Measurements from ENCODE around the gene NUDT8. TPM values are rescaled to one million over a fixed set of nuclear protein-coding genes. Genes with fewer than 3 reads are reported as not detected.

The NUDT8 gene
- total and polyA plus RNA-seq, 3 experiments from 2014 or later: 3.5 to 27.9 (median 26.2) TPM

GRCh38 chr11:67616431-67617242 is 13.1 kb downstream of the NUDT8 start:
- H3K4me1 Mint-ChIP-seq: peaks cover 31 to 45% (median 32%) of the 10 kb centered on the region in 3 donors
- no peak overlapping the region for H3K27ac ChIP-seq (ENCODE audit: low read depth, low read length)
- ChIA-PET POLR2A (no interaction called here), CTCF (interaction anchor here (1.6 to 4.8 kb wide), 3 partner anchors 12 to 34 kb away, joined by 4 to 61 read pairs (median 6); partner anchors contain the start of genes GSTP1 and NUDT8)
- H3K4me1 ChIP-seq (ENCODE audit: insufficient read depth, low read length): peaks cover 33% of the 10 kb centered on the region
- H3K9me3 ChIP-seq (ENCODE audit: low read length): no peaks in the 10 kb centered on the region
- H3K4me3 ChIP-seq (ENCODE audit: low read length): no peak overlapping the region
- H3K27me3 Mint-ChIP-seq: no peaks in the 10 kb centered on the region
- DNase-seq: no peak
- no peaks in the 10 kb centered on the region for H3K27me3 ChIP-seq (ENCODE audit: insufficient read depth, low read length, poor library complexity, severe bottlenecking)
- no peaks in the 10 kb centered on the region for H3K36me3 ChIP-seq (ENCODE audit: insufficient read depth, low read length)
- peak overlapping the region; percentile 61 to 86 (median 62) for H3K4me3 Mint-ChIP-seq
- H3K27ac Mint-ChIP-seq: peak overlapping the region in 7 of 8 donors; percentile 17 to 99 (median 70)
- peaks cover 0 to 15% (median 2%) of the 10 kb centered on the region in 3 donors for H3K36me3 Mint-ChIP-seq
- H3K9me3 Mint-ChIP-seq: no peaks in the 10 kb centered on the region

- Mint-ChIP-seq H3K4me1 (peaks cover 31 to 45% (median 32%) of the 10 kb centered on the region in 3 donors), H3K36me3 (peaks cover 0 to 20% (median 4%) of the 10 kb centered on the region in 3 donors), H3K27ac (peak overlapping the region in 7 of 8 donors; percentile 70 to 99 (median 98)), H3K9me3 (no peaks in the 10 kb centered on the region), H3K4me3 (peak overlapping the region; percentile 34 to 86 (median 62)), H3K27me3 (no peaks in the 10 kb centered on the region)
- DNase-seq: peak in 2 of 5 donors; percentile 7 to 22
- ChIA-PET CTCF (interaction anchor here (1.6 to 4.8 kb wide), 3 partner anchors 13 to 43 kb away, joined by 4 to 61 read pairs (median 12); partner anchors contain the start of genes GSTP1 and NUDT8), POLR2A (interaction anchor here (0.6 kb wide), 1 partner anchor 385 kb away, joined by 3 read pairs; no protein-coding TSS in a partner anchor)
- Histone ChIP-seq H3K27me3 (ENCODE audit: insufficient read depth, low read length, poor library complexity, severe bottlenecking) (no peaks in the 10 kb centered on the region), H3K9me3 (ENCODE audit: low read length) (no peaks in the 10 kb centered on the region), H3K36me3 (ENCODE audit: insufficient read depth, low read length) (peaks cover 2% of the 10 kb centered on the region), H3K4me1 (ENCODE audit: insufficient read depth, low read length) (peaks cover 33% of the 10 kb centered on the region), H3K27ac (ENCODE audit: low read depth, low read length) (no peak overlapping the region), H3K4me3 (ENCODE audit: low read length) (peak overlapping the region; percentile 34)
These were observed 13.9 kb downstream of the NUDT8 start for GRCh38 chr11:67615728-67616430.

- H3K9me3 ChIP-seq (ENCODE audit: low read length): no peaks in the 10 kb centered on the region
- CTCF ChIA-PET: interaction anchor here (0.9 to 4.8 kb wide), 16 partner anchors 13 to 264 kb away, joined by 3 to 61 read pairs (median 4); partner anchors contain the start of genes GSTP1, NUDT8 and PPP1CA
- Mint-ChIP-seq H3K27ac (peak overlapping the region; percentile 94 to 99 (median 98)), H3K4me3 (peak overlapping the region; percentile 82 to 89 (median 85)), H3K27me3 (no peaks in the 10 kb centered on the region), H3K4me1 (peaks cover 31 to 45% (median 32%) of the 10 kb centered on the region in 3 donors), H3K36me3 (peaks cover 0 to 29% (median 3%) of the 10 kb centered on the region in 3 donors), H3K9me3 (no peaks in the 10 kb centered on the region)
- peaks cover 33% of the 10 kb centered on the region for H3K4me1 ChIP-seq (ENCODE audit: insufficient read depth, low read length)
- peak overlapping the region; percentile 86 for H3K27ac ChIP-seq (ENCODE audit: low read depth, low read length)
- peak in 4 of 5 donors; percentile 24 to 40 (median 31) for DNase-seq
- H3K27me3 ChIP-seq (ENCODE audit: insufficient read depth, low read length, poor library complexity, severe bottlenecking): no peaks in the 10 kb centered on the region
- H3K4me3 ChIP-seq (ENCODE audit: low read length): peak overlapping the region; percentile 50
- POLR2A ChIA-PET: interaction anchor here (0.6 to 1.0 kb wide), 3 partner anchors 15 to 385 kb away, joined by 3 to 5 read pairs (median 3); partner anchors contain the start of genes CLCF1 and NUDT8
- peaks cover 4% of the 10 kb centered on the region for H3K36me3 ChIP-seq (ENCODE audit: insufficient read depth, low read length)
These were observed 14.7 kb downstream of the NUDT8 start for GRCh38 chr11:67614730-67615714.

GRCh38 chr11:67613960-67614715 is 15.6 kb downstream of the NUDT8 start:
- Mint-ChIP-seq H3K27me3 (no peaks in the 10 kb centered on the region), H3K36me3 (peaks cover 0 to 35% (median 2%) of the 10 kb centered on the region in 3 donors), H3K4me1 (peaks cover 31 to 45% (median 32%) of the 10 kb centered on the region in 3 donors), H3K27ac (peak overlapping the region; percentile 94 to 99 (median 98)), H3K9me3 (no peaks in the 10 kb centered on the region), H3K4me3 (peak overlapping the region; percentile 82 to 89 (median 85))
- H3K4me1 ChIP-seq (ENCODE audit: insufficient read depth, low read length): peaks cover 33% of the 10 kb centered on the region
- H3K4me3 ChIP-seq (ENCODE audit: low read length): peak overlapping the region; percentile 50
- ChIA-PET POLR2A (interaction anchor here (0.7 to 1.2 kb wide), 4 partner anchors 15 to 241 kb away, joined by 3 to 5 read pairs (median 3); partner anchors contain the start of genes CLCF1, NUDT8 and PPP1CA), CTCF (interaction anchor here (0.7 to 4.8 kb wide), 17 partner anchors 10 to 263 kb away, joined by 3 to 61 read pairs (median 3); partner anchors contain the start of genes NUDT8 and PPP1CA)
- peak; percentile 80 to 89 (median 85) for DNase-seq
- H3K27me3 ChIP-seq (ENCODE audit: insufficient read depth, low read length, poor library complexity, severe bottlenecking): no peaks in the 10 kb centered on the region
- peak overlapping the region; percentile 86 for H3K27ac ChIP-seq (ENCODE audit: low read depth, low read length)
- H3K9me3 ChIP-seq (ENCODE audit: low read length): no peaks in the 10 kb centered on the region
- H3K36me3 ChIP-seq (ENCODE audit: insufficient read depth, low read length): peaks cover 9% of the 10 kb centered on the region

- H3K9me3 ChIP-seq (ENCODE audit: low read length): no peaks in the 10 kb centered on the region
- H3K36me3 ChIP-seq (ENCODE audit: insufficient read depth, low read length): peaks cover 16% of the 10 kb centered on the region
- peaks cover 31 to 49% (median 32%) of the 10 kb centered on the region in 3 donors for H3K4me1 Mint-ChIP-seq
- H3K36me3 Mint-ChIP-seq: peaks cover 0 to 42% (median 2%) of the 10 kb centered on the region in 3 donors
- H3K9me3 Mint-ChIP-seq: no peaks in the 10 kb centered on the region
- no peak for DNase-seq
- peak overlapping the region; percentile 82 to 89 (median 85) for H3K4me3 Mint-ChIP-seq
- peak overlapping the region; percentile 86 for H3K27ac ChIP-seq (ENCODE audit: low read depth, low read length)
- H3K4me1 ChIP-seq (ENCODE audit: insufficient read depth, low read length): peaks cover 35% of the 10 kb centered on the region
- peak overlapping the region; percentile 94 to 99 (median 98) for H3K27ac Mint-ChIP-seq
- ChIA-PET POLR2A (interaction anchor here (0.5 to 1.2 kb wide), 4 partner anchors 15 to 240 kb away, joined by 3 read pairs; partner anchors contain the start of genes CLCF1 and PPP1CA), CTCF (interaction anchor here (0.7 to 4.8 kb wide), 14 partner anchors 9 to 262 kb away, joined by 3 to 61 read pairs (median 4); partner anchors contain the start of genes NUDT8 and PPP1CA)
- no peaks in the 10 kb centered on the region for H3K27me3 ChIP-seq (ENCODE audit: insufficient read depth, low read length, poor library complexity, severe bottlenecking)
- H3K27me3 Mint-ChIP-seq: no peaks in the 10 kb centered on the region
- H3K4me3 ChIP-seq (ENCODE audit: low read length): peak overlapping the region; percentile 50
These were observed 16.3 kb downstream of the NUDT8 start for GRCh38 chr11:67613313-67613959.

- no peak overlapping the region for H3K4me3 ChIP-seq (ENCODE audit: low read length)
- Mint-ChIP-seq H3K27me3 (no peaks in the 10 kb centered on the region), H3K4me1 (peaks cover 27 to 56% (median 29%) of the 10 kb centered on the region in 3 donors), H3K4me3 (peak overlapping the region in 3 of 7 donors; percentile 25 to 51 (median 45)), H3K27ac (peak overlapping the region in 7 of 8 donors; percentile 24 to 99 (median 98)), H3K36me3 (peaks cover 0 to 46% (median 2%) of the 10 kb centered on the region in 3 donors), H3K9me3 (no peaks in the 10 kb centered on the region)
- H3K36me3 ChIP-seq (ENCODE audit: insufficient read depth, low read length): peaks cover 18% of the 10 kb centered on the region
- ChIA-PET POLR2A (no interaction called here), CTCF (interaction anchor here (4.8 kb wide), 1 partner anchor 16 kb away, joined by 61 read pairs; the partner anchor contains the start of gene NUDT8)
- H3K27me3 ChIP-seq (ENCODE audit: insufficient read depth, low read length, poor library complexity, severe bottlenecking): no peaks in the 10 kb centered on the region
- no peak for DNase-seq
- H3K4me1 ChIP-seq (ENCODE audit: insufficient read depth, low read length): peaks cover 40% of the 10 kb centered on the region
- H3K27ac ChIP-seq (ENCODE audit: low read depth, low read length): peak overlapping the region; percentile 86
- H3K9me3 ChIP-seq (ENCODE audit: low read length): no peaks in the 10 kb centered on the region
These were observed 17.0 kb downstream of the NUDT8 start for GRCh38 chr11:67612751-67613150.
